IPS-NIHi7 (cell line): ENCODE measurements around the gene NFE2L3.
"Not testable (repeated sequence)": the region's sequence is repeated elsewhere in the genome, so short reads cannot be mapped to it uniquely, and the experiment has no call there.

ENCODE experiments used
- DNase-seq: peaks from one replicate; pipeline ENCODE4 v3.0.0; 2012; ENCODE audit warnings: mixed read lengths; ENCODE audit errors: extremely low spot score

The NFE2L3 gene

DNA sequence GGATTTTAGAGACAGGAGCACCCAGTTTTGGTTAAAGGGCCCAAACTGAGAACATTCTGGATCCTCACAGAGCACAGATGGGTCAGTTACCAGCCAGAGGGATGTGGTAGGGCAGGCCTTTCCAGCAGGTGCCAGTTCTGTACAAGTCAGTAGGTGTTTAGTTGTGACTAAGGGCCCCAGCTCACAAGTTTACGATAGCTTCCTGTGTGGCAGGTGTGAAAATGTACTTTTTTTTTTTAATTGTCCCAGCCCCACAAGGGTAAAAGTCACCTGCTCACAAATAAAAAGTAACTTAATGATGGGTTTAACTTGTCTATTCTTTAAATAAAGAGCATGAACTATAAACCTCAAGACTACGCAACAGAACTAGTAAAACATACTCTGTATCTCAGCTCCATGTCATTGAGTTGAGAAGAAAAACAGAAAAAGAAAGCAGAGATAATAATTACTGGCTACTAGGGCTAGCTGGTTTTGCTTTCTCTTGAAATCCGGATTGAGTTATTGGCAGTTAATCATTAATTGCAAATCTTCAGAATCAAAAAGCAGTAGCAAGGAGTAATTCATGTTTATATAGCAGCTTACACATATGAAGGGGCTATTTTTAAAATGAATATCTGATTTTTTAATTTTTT lies 15.4 kb downstream of the NFE2L3 start:
- DNase-seq: no peak

GRCh38 chr7:26168458-26169023 lies 16.5 kb downstream of the NFE2L3 start:
- no peak for DNase-seq

GRCh38 chr7:26169271-26169670 lies 17.3 kb downstream of the NFE2L3 start:
- no peak for DNase-seq

DNA sequence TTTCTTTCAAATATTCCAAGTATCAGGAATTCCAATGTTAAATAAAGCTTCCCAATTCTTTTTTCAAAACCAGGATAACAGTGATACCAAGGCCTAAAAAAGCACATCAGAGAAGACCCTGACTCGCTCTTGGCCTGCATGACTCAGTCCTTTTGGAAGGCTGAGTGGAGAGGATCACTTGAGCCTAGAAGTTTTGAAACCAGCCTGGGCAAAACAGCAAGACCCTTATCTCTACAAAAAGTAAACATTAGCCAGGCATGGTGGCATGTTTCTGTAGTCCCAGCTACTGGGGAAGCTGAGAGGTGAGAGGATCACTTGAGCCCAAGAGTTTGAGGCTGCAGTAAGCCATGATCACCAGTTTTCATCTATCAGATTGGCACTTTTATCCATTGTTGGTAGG lies 18.7 kb downstream of the NFE2L3 start:
- DNase-seq: no peak

DNA sequence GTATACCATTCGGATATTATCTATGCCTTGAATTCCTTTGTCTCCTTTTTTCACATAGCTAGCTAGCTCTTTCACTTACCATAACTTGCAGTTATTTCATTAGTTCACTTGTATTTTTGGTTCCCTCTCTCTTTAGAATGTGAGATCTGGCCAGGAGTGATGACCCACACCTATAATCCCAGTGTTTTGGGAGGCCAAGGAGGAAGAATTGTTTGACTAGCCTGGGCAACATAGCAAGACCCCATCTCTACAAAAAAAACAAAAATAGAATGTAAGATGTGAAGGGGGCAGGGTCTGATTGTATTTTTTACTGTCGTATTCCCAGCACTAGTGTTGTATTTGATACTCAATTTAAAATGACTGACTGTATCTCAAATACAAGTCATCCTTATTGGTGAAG lies 19.6 kb downstream of the NFE2L3 start:
- DNase-seq: no peak

DNA sequence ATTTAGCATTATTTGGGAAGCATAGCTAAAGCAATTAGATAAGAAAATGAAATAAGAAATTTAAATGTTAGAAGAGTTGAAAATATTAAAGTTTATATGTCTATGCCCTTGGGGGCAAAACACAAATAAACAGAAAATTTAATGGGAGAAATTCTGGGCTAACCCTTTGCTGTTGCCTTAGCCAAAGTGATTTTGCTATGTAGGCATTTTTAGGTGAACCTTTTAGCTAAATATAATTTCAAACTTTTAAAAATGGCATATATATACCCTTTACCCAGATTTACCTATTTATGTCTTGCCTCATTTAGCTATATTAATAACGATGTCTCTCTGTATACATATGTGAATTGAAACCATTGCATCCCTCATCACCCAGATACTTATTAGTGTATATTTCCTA lies 20.1 kb downstream of the NFE2L3 start:
- no peak for DNase-seq

DNA sequence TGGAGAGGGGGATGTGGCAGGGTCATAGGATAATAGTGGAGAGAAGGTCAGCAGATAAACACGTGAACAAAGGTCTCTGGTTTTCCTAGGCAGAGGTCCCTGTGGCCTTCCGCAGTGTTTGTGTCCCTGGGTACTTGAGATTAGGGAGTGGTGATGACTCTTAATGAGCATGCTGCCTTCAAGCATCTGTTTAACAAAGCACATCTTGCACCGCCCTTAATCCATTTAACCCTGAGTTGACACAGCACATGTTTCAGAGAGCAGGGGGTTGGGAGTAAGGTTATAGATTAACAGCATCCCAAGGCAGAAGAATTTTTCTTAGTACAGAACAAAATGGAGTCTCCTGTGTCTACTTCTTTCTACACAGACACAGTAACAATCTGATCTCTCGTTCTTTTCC lies 23.9 kb downstream of the NFE2L3 start:
- DNase-seq: not testable (repeated sequence)

DNA sequence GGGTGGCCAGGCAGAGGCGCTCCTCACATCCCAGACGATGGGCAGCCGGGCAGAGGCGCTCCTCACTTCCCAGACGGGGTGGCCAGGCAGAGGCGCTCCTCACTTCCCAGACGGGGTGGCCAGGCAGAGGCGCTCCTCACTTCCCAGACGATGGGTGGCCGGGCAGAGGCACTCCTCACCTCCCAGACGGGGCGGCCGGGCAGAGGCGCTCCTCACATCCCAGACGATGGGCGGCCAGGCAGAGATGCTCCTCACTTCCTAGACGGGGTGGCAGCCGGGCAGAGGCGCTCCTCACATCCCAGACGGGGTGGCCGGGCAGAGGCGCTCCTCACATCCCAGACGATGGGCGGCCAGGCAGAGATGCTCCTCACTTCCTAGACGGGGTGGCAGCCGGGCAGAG lies 24.7 kb downstream of the NFE2L3 start:
- DNase-seq: not testable (repeated sequence)

DNA sequence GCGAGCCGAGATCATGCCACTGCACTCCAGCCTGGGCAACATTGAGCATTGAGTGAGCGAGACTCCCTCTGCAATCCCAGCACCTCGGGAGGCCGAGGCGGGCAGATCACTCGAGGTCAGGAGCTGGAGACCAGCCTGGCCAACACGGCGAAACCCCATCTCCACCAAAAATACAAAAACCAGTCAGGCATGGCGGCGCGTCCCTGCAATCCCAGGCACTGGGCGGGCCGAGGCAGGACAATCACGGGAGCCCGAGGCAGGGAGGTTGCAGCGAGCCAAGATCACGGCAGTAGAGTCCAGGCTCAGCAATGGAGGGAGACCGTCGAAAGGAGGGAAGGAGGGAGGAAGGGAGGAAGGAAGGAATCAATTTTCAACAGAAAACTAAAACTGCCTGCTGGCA lies 25.3 kb downstream of the NFE2L3 start:
- DNase-seq: not testable (repeated sequence)

DNA sequence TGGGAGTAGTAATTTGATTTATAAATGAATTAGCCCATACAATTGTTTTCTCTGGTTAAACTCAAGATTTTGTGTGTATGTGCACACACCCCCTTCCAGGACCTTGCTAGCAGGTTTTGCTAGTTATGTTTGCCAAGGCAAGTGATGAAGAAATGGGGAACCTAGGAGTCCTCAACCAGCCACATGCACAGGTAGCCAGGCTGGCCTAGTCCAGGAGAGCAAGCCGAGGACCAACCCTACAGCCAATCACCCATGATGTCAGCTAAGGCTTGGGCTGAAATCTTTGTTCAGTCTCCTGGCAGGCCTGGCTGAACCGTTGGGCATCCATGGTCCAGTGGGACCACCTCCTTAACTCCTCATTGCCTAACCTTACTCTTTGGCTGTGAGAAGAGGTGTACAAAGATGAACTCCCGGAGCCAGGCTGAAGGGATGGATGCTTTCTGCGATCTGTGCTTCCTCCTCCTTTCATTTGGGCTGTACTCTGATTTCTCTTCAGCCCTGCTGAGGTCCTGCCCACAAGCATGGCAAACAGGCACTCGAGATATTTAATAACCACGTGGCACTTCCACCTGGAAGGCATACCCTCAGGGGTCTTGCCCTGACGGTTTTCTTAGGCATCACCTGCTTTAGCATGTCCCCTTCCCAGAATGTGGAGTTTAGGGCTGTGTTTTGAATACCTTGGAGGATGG lies 26.4 kb downstream of the NFE2L3 start:
- no peak for DNase-seq

DNA sequence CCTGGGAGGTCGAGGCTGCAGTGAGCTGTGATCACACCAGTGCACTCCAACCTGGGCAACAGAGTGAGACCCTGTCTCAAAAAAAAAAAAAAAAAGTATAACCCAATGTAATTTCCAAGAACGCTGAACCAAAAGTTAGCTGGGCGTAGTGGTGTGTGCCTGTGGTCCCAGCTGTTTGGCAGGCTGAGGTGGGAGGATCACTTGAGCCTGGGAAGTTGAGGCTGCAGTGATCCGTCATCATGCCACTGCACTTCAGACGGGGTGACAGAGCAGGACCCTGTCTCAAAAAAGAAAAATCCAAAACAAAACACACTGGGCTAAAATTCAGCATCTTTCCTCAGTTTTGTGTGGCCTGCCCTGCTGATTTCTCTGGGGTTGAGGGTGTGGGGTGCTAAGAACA lies 27.4 kb downstream of the NFE2L3 start:
- no peak for DNase-seq

GRCh38 chr7:26179826-26180497 lies 28.0 kb downstream of the NFE2L3 start:
- DNase-seq: no peak

- DNase-seq: no peak
Observed at GRCh38 chr7:26180792-26181198, 28.8 kb downstream of the NFE2L3 start.

DNA sequence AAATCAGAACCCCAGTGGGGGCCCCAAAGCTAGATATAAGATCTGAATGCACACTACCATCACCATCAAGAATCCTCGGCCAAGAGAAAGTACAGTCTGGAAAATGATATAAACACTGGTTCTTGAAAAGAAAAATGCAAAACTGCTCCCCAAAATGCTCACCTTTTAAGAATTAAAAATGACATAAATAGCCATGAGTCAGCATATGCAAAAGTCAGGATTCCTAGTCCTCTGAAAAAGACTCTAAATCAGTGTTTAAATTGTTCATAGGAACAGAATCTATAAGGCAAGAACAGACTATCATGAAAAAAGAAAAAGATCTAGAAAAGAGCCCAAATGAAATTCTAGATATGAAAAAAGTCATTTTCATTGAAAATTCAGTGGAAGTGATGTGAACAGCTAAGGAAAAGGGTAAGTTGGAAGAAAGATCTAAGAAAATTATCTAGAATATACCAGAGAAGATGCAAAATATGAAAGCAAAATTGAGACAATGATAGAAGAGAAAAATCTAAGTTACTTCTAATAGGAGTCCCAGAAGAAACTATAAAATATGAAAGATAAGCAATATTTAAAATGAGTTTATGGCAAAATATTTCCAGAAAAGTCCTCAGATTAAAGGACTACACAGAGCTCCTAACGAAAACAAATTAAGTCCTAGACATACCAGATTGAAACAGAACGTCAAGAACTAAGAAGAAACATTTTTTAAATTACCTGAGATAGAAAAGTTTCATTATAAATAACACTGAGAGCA lies 29.7 kb downstream of the NFE2L3 start:
- no peak for DNase-seq

DNA sequence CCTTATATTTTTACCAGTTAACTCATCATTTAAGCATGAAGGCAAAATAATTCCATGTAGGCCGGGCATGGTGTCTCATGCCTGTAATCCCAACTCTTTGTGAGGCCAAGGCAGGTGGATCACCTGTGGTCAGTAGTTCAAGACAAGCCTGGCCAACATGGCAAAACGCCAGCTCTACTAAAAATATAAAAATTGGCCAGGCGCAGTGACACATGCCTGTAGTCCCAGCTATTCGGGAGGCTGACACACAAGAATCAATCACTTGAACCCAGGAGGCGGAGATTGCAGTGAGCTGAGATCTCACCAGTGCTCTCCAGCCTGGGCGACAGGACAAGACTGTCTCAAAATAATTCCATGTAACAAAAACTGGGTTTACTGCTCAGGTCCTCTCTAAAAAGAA lies 30.3 kb downstream of the NFE2L3 start:
- no peak for DNase-seq

DNA sequence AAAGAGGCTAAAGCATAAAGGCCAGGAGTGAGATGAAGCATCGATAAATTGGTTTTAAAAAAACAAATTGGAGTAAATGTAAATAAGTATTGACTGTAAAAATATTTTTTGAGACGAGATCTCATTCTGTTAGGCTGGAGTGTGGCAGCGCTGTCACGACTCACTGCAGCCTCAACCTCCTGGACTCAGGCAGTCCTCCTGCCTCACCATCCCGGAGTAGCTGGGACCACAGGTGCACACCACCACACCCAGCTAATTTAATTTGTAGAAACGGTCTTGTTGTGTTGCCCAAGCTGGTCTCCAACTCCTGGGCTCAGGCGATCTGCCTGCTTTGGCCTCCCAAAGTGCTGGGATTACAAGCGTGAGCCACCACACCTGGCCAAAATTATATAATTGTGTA lies 30.7 kb downstream of the NFE2L3 start:
- no peak for DNase-seq

- DNase-seq: no peak
Observed at GRCh38 chr7:26183545-26184280, 31.7 kb downstream of the NFE2L3 start.

GRCh38 chr7:26184281-26185101 lies 32.5 kb downstream of the NFE2L3 start:
- not testable (repeated sequence) for DNase-seq

- no peak for DNase-seq
Observed at GRCh38 chr7:26185131-26185843, 33.3 kb downstream of the NFE2L3 start.

- DNase-seq: no peak
Observed at GRCh38 chr7:26185844-26186180, 33.8 kb downstream of the NFE2L3 start.
